HG03135 (cell line): Measurements from ENCODE around the gene TOLLIP.
"Not testable (repeated sequence)": the region's sequence is repeated elsewhere in the genome, so short reads cannot be mapped to it uniquely, and the experiment has no call there.

Experiments used
- ATAC-seq: cut with Tn5 transposase; IDR thresholded peaks from one replicate; pipeline ENCODE4 v1.9.1; 2021; ENCODE audit warnings: mild to moderate bottlenecking, moderate library complexity; ENCODE audit not compliant: unreplicated experiment

TOLLIP gene

DNA sequence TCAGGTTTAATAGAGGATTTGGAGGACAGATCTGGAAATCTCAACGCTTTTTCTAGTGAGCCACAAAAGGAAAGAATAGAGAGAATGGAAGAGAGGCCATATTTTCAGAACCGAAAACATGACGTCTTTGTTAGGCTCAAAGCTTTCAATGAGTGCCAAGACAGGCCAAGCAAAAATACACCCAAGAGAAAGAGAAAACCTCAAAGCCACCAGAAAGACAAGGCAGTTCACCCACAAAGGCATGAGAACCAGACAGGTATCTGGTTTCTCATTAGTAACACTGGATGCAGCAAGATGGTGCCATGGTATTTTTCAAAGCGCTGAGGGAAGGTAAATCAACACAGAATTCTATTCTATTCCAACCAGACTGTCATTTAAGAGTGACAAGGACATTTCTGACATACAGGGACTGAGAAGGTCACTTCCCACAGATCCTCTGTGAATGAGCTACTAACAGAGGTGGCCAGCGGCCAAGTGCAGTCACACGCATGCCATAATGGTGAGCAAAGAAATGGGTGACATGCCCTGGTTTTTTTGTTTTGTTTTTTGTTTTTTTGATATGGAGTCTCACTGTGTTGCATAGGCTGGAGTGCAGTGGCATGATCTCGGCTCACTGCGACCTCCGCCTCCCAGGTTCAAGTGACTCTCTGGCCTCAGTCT is 41.9 kb downstream of the TOLLIP start:
- ATAC-seq, result no peak

DNA sequence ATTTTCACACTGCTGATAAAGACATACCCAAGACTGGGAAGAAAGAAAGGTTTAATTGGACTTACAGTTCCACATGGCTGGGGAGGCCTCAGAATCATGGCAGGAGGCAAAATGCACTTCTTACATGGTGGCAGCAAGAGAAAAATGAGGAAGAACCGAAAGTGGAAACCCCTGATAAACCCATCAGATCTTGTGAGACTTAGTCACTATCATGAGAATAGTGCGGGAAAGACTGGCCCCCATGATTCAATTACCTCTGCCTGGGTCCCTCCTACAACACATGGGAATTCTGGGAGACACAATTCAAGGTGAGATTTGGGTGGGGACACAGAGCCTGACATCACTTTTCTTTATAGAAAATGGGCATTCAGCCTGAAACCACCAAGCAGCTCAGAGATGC is 42.5 kb downstream of the TOLLIP start:
- not testable (repeated sequence) for ATAC-seq

DNA sequence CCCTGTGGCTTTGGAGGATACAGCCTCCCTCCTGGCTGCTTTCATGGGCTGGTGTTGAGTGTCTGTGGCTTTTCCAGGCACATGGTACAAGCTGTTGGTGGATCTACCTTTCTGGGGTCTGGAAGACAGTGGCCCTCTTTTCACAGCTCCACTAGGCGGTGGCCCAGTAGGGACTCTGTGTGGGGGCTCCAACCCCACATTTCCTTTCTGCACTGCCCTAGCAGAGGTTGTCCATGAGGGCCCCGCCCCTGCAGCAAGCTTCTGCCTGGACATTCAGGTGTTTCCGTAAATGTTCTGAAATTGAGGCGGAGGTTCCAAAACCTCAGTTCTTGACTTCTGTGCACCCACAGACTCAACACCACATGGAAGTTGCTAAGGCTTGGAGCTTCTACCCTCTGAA is 44.0 kb downstream of the TOLLIP start:
- ATAC-seq, result not testable (repeated sequence)

DNA sequence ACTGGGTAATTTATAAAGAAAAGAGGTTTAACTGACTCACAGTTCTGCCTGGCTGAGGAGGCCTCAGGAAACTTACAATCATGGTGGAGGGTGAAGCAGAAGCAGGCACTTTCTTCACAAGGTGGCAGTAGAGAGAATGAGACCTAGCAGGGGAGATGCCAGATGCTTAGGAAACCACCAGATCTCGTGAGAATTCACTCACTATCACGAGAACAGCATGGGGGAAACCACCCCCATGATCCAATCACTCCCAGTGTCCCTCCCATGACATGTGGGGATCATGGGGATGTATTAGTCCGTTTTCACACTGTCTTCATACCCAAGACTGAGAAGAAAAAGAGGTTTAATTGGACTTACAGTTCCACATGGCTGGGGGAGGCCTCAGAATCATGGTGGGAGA is 45.0 kb downstream of the TOLLIP start:
- not testable (repeated sequence) for ATAC-seq

DNA sequence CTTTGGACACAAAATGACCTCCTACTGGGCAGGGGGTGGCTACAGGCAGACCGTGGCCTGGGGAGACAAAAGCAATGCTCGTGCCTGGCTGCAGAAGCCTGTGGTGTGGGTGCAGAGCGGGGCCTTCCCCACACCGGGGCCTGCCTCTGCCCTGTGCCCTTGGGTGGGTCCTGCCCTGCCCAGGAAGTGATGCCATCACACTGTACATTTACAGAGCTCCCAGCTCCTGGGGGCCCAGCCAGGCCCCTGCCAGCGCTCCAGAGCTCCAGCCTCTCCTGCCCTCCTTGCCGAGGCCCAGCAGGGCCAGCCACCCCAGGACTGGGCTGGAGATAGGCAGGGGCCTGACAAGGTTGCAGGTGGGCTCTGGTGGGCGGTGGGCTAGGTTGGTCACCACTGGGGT is 46.4 kb downstream of the TOLLIP start:
- no peak for ATAC-seq

DNA sequence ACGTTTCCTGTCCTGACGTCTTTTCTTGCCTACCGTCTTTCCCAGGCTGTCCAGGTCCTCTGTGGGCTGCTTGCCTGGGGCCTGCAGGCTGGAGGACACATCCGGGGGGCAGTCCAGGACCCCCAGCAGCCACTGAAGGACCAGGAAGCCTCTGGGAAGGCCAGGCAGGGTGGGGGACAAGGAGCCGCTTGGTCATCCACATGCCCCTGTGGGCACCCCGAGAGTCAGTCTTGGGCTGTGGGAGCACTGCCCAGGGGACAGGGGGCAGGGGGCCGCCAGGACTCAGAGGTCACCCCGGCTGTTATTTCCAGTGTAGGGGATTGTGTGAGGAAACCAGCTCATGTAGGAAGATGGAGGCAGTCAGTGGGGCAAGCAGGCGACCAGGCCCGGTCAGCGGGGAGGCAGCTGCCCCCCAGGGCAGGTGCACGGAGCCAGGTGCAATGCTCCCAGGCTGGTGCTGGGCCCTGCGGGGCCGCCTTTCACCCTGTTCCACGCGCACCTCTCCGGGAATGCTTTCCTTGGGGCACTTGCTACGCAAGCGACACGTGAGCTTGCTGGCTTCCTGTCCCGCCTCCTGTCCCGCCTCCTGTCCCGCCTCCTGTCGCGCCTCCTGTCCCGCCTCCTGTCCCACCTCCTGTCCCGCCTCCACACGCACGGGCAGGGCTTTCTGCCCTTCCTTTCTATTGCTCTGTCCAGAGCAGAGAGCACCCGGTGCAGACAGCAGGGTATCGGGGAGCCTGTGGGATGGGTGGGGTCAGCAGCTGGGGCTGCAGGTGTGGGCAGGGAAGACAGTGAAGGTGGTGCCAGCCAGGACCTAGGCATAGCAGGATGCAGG is 47.0 kb downstream of the TOLLIP start:
- ATAC-seq, result no peak

DNA sequence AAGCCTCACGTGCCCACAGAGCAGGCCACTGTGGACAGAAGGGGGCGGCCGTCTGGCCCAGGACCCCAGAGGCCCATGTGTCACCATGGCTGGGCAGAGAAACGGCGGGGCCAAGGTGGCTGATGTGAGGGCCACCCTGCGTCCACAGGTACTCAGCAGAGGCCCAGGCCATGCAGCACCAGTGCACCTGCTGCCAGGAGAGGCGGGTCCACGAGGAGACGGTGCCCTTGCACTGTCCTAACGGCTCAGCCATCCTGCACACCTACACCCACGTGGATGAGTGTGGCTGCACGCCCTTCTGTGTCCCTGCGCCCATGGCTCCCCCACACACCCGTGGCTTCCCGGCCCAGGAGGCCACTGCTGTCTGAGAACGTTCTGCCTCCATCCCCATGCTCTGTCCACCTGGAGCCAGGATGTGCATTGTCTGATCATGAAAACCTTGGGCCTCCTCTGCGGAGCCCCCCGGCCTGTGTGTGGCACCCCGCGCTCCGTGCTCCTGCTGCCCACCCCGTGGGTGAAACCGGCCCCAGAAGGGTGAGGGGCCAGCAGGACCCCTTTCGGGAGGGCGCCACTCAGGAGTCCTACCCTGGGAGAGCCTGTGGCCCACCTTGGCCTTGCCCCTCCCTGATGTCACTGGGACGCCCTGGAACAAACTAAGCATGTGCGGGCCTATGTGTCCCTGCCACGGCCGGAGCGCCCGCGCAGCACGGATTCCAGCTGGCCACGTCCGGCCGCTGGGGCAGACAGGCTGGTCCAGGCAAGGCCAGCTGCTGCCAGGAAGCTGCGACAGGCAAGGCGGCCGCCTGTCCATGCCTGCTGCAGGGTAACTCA is 48.0 kb downstream of the TOLLIP start:
- ATAC-seq, result no peak

DNA sequence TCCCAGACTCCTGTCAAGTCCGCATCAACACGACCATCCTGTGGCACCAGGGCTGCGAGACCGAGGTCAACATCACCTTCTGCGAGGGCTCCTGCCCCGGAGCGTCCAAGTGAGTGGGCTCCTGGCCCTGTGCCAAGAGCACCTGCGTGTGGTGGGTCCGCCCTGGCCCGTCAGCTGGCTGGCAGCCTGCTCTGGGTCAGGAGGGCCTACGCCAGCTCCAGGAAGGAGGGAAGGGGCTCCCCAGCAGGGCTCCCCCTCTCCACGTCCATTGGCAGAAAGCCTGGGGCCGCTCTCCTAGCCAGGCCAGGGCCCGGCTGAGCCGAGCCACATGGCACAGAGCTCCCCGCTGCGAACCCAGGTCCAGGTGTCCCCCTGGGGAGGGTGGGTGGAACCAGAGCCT is 48.8 kb downstream of the TOLLIP start:
- ATAC-seq, result no peak

DNA sequence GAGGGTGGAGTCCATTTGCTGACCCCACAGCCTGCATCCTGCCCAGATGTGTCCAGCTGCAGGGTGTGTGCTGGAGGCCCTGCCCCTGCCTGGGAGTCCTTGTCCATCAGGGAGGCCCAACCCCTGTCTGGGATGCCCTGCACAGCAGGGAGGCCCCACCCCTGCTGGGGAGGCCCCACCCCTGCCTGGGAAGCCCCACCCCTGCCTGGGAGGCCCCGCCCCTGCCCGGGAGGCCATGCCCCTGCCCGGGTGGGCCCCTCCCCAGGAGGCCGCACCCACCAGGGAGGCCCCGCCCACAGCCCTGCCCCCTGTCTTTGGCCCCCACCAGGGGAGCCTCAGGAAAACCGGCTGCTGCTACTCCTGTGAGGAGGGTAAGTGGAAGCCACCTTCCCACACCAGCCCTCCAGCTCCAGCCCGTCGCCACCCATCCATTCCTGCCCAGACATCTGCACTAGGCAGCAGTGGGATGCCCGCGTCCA is 49.4 kb downstream of the TOLLIP start:
- ATAC-seq, result no peak

DNA sequence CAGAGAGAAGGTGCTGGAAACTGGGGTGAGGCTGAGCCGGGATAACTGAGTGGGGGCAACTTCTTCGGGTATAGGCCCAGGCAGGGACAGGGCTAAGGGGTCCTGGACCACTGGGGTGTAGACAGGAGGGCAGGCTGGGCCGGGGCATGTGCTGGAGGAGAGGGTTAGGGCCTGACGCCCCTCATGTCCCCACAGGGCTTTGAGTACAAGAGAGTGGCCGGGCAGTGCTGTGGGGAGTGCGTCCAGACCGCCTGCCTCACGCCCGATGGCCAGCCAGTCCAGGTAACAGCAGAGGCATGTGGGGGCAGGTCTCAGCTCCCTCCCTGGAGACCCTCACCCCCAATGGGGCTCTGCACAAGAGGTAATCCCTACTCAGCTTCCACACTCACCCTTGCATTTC is 49.9 kb downstream of the TOLLIP start:
- ATAC-seq, result no peak

DNA sequence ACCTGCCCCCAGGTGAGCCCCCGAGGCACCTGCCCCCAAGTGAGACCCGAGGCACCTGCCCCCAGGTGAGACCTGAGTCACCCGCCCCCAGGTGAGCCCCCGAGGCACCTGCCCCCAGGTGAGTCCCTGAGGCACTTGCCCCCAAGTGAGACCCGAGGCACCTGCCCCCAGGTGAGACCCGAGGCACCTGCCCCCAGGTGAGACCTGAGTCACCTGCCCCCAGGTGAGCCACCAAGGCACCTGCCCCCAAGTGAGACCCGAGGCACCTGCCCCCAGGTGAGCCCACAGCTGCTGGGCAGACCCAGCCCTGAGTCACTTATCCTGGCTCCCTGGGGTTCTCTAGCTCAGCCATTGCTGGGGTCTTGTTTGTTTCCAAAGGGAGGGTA is 50.4 kb downstream of the TOLLIP start:
- ATAC-seq, result no peak

DNA sequence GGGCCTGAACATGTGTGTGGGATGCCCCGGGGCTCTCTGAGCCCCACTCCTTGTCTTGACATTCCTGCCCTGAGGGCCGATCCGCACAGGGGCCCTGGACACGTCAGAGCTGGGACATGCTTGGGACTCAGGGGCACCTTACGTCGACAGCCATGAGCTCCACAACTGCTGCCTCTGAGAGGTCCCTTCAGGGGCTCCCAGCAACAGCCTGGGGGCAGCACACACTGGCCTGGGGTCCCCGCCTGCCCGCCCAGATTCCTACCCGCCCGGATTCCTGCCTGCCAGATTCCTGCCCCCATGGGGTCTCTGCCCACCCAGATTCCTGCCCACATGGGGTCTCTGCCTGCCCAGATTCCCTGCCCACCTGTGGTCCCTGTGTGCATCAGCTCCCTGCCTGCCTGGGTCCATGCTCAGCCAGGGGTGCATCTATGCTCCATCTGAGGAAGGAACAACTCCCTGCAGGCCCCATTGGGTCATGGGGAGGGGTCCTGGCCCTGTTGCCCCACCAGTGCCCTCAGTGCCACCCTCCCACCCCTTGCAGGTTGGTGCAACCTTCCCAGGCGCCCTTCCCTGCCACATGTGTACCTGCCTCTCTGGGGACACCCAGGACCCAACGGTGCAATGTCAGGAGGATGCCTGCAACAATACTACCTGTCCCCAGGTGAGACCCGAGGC is 50.9 kb downstream of the TOLLIP start:
- no peak for ATAC-seq

DNA sequence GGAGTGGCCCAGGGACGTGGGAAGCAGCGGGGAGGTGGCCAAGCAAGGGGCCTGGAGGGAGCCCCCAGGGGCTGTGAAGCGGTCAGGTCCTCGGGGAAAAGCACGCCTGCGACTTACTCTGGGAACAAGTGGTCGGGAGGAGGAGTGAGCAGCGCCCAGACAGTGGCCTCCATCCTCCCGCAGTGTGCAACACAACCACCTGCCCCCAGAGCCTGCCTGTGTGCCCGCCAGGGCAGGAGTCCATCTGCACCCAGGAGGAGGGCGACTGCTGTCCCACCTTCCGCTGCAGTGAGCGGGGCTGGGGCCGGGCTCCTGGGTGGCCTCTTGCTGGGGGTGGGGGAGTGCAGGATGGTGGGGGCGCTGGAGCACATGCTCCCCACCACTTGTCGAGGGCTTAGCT is 51.5 kb downstream of the TOLLIP start:
- no peak for ATAC-seq

DNA sequence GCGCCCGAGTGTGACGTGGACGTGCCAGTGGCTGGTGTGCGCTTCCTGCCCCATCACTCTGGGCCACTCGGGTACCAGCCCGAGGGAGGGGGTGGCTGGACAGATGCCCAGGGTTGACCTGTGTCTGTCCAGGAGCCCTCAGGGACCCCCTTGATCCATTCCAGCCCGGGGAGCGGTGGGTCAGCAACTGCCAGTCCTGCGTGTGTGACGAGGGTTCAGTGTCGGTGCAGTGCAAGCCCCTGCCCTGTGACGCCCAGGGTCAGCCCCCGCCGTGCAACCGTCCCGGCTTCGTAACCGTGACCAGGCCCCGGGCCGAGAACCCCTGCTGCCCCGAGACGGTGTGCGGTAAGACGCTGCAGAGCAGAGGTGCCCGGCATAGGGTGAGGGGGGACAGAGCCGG is 52.1 kb downstream of the TOLLIP start:
- no peak for ATAC-seq

DNA sequence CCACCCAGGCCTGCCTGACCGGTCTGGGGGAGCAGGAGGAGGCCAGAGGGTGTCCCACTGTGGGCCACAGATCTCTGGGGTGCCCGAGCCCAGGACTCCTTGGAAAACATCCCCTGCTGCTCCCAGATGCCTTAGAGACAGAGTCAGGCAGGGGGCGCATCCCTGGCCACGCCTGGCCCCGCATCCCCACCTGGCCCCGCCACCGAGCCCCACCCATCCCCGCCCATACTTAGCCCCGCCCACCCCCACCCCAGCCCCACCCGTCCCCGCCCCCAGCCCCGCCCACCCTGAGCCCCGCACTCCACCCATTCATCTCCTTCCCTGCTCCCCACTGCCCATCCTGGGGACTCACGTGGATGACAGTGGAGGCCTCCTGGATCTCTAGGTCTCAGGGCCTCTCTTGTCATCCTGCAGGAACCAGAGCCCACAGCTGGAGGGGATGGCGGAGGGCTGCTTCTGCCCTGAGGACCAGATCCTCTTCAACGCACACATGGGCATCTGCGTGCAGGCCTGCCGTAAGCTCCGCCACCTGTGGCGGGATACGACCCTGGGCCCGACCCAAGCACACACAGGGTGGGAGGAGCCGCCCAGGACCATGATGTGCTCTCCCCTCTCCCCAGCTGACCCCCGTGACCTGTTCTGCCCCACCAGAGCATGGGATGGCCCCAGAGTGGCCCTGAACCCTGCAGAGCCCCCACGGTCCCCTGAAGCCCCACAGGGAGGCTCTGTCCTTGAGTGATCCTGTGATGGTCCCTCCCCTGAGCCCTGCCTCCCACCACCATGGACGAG is 53.0 kb downstream of the TOLLIP start:
- ATAC-seq, result no peak

DNA sequence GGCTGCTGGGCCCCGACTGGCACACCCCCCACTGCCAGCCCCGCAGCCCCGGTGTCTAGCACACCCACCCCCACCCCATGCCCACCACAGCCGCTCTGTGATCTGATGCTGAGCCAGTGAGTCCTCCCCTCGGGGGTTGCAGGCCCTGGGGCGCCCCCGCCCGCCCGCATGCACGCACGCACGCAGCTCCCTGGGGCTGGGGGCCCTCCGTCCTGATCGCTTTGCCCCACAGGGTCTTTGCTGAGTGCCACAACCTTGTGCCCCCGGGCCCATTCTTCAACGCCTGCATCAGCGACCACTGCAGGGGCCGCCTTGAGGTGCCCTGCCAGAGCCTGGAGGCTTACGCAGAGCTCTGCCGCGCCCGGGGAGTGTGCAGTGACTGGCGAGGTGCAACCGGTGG is 54.3 kb downstream of the TOLLIP start:
- ATAC-seq, result no peak

DNA sequence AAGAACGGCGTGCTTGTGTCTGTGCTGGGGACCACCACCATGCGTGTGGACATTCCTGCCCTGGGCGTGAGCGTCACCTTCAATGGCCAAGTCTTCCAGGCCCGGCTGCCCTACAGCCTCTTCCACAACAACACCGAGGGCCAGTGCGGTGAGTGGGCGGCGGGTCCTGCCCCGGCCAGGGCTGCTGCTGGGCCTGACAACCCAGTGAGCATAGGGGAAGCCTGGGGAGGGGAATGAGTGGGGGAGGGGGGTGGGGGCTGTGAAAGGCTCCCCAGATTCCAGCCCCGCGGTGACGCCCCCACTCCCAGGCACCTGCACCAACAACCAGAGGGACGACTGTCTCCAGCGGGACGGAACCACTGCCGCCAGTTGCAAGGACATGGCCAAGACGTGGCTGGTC is 54.7 kb downstream of the TOLLIP start:
- ATAC-seq, result no peak

DNA sequence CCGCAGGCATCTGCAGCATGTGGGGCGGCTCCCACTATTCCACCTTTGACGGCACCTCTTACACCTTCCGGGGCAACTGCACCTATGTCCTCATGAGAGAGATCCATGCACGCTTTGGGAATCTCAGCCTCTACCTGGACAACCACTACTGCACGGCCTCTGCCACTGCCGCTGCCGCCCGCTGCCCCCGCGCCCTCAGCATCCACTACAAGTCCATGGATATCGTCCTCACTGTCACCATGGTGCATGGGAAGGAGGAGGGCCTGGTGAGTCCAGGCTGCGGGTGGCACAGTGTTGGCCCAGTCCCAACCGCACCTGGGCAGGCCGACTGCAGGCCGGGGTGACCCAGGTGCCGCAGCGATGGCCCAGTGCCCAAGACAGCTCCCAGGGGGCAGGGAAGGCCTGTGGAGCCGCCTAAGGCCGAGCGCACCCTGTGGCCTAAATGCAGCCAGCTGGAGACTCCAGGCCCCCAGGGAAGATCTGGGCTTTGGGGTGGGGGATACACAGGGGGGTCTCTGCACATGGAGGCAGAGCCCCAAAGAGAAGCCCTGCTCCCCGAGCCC is 55.3 kb downstream of the TOLLIP start:
- no peak for ATAC-seq

DNA sequence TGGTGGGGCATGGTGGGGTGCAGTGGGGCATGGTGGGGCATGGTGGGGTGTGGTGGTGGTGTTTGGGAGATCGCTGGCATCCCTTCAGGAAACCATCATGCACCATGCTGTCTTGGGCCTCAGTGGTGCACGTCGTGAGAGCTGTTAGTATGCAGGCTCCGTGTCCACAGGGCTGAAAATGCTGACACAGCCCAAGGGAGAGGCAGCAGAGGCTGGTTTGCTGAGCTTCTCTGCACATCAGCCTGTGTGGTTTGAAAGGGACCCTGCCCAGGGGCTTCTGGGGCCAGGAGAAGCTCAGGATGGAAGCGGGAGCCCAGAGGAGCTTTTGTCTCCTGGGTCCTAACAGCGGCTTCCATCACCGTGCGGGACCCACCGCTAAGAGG is 56.3 kb downstream of the TOLLIP start:
- ATAC-seq, result no peak
